HepG2 (cell line): Measurements from ENCODE around the gene SNPH. TPM values are rescaled to one million over a fixed set of nuclear protein-coding genes. Genes with fewer than 3 reads are reported as not detected.

Experiments used
- ATAC-seq: fragments of 200-7000 bp; cut with Tn5 transposase; 3 replicates; pipeline ENCODE4 v1.9.1; 2020; ENCODE audit warnings: mild to moderate bottlenecking, moderate library complexity
- BruUV-seq: library from RNA; stranded (reverse); fragments of 400-500 nt; replicated peaks from 2 replicates; lab custom pipeline; 2021; lab: Mats Ljungman, UMichigan
- CTCF ChIA-PET: fragments of 300-600 bp; formaldehyde crosslinking; extraction: SDS; loops from one replicate; lab custom pipeline; 2021; ENCODE audit warnings: low total read pairs, inconsistent platforms, low intra/inter-chr PET ratio; lab: Yijun Ruan, JAX
- POLR2A ChIA-PET: fragments of 350-600 bp; sonication (Branson Sonifier 250); formaldehyde crosslinking; loops from one replicate; lab custom pipeline; 2020; ENCODE audit warnings: antibody characterized with exemption, inconsistent platforms; lab: Yijun Ruan, JAX
- DNase-seq: peaks from one replicate; pipeline ENCODE4 v3.0.0-alpha.2; 2015; ENCODE audit warnings: low spot score
- FAIRE-seq: peaks from 3 replicates; lab custom pipeline; 2011; peaks lifted over from hg19 to GRCh38; lab: Jason Lieb, UNC
- H2AFZ ChIP-seq: one replicate; pipeline ENCODE4 v1.6.1; 2011; ENCODE audit warnings: low read length, inconsistent platforms
- H3K27ac ChIP-seq: fragments of 300-600 bp; 3 replicates; pipeline ENCODE4 v1.8.0; 2011; ENCODE audit warnings: mixed run types, mild to moderate bottlenecking, mixed read lengths, low read length, inconsistent platforms; ENCODE audit not compliant: insufficient read depth; ENCODE audit errors: extremely low read length
- H3K27me3 ChIP-seq, 2 experiments: fragments of 200-600 bp in 1 of 2; 2 replicates in 1 of 2; 3 replicates in 1 of 2; pipeline versions ENCODE4 v1.6.0 to v1.8.0; 2011; ENCODE audit warnings: low read length in 2 of 2, mild to moderate bottlenecking in 2 of 2, moderate library complexity in 2 of 2, inconsistent platforms in 1 of 2; ENCODE audit not compliant: insufficient read depth in 2 of 2, control insufficient read depth in 1 of 2
- H3K36me3 ChIP-seq, 2 experiments: fragments of 200-600 bp in 1 of 2; replicated peaks in 1 of 2; 2 replicates in 1 of 2; 3 replicates in 1 of 2; pipeline versions ENCODE4 v1.5.1 to v1.8.0; 2011; ENCODE audit warnings: low read length in 2 of 2, inconsistent platforms in 1 of 2; ENCODE audit not compliant: insufficient read depth in 2 of 2, control insufficient read depth in 1 of 2
- H3K4me1 ChIP-seq: 2 replicates; pipeline ENCODE4 v1.5.1; 2012; ENCODE audit warnings: low read length, inconsistent platforms; ENCODE audit not compliant: insufficient read depth
- H3K4me2 ChIP-seq: 2 replicates; pipeline ENCODE4 v1.6.0; 2011; ENCODE audit warnings: low read depth, low read length, inconsistent platforms
- H3K4me3 ChIP-seq, 3 experiments: fragments of 200-600 bp in 1 of 3; sonication (generic), shearing (Covaris generic) in 1 of 3; replicated peaks in 1 of 3; 2 replicates each; pipeline ENCODE4 v1.5.1; 2011 to 2016; ENCODE audit warnings: low read length in 3 of 3, inconsistent platforms in 2 of 3, low read depth in 2 of 3, mild to moderate bottlenecking in 2 of 3, control low read depth in 1 of 3, mixed read lengths in 1 of 3; ENCODE audit not compliant: insufficient read depth in 1 of 3
- H3K79me2 ChIP-seq: one replicate; pipeline ENCODE4 v1.6.1; 2011; ENCODE audit warnings: low read length, inconsistent platforms; ENCODE audit not compliant: insufficient read depth
- H3K9ac ChIP-seq: 2 replicates; pipeline ENCODE4 v1.6.0; 2011; ENCODE audit warnings: mild to moderate bottlenecking, low read depth, low read length, inconsistent platforms; ENCODE audit not compliant: insufficient read depth
- H3K9me3 ChIP-seq: 2 replicates; pipeline ENCODE4 v1.5.1; 2012; ENCODE audit warnings: mild to moderate bottlenecking, low read length
- H4K20me1 ChIP-seq: 2 replicates; pipeline ENCODE4 v1.6.0; 2011; ENCODE audit warnings: inconsistent platforms, mild to moderate bottlenecking, low read length, moderate library complexity; ENCODE audit not compliant: insufficient read depth
- AGO2 ChIP-seq: fragments of 200-400 bp; formaldehyde crosslinking; optimal IDR thresholded peaks from 2 replicates; pipeline ENCODE3; 2017; ENCODE audit warnings: mild to moderate bottlenecking, low read depth, low read length, moderate library complexity
- AKAP8 ChIP-seq: sonication (generic); formaldehyde crosslinking; IDR thresholded peaks from 2 replicates; pipeline ENCODE4 v1.5.1; 2020; ENCODE audit warnings: mild to moderate bottlenecking, missing genetic modification reagents
- CREM ChIP-seq, 2 experiments: sonication (generic) in 1 of 2; formaldehyde crosslinking in 1 of 2; IDR thresholded peaks; 2 replicates each; pipeline versions ENCODE4 v1.4.0 to v1.6.1; 2016 to 2020; ENCODE audit warnings: antibody characterized with exemption in 1 of 2, mild to moderate bottlenecking in 1 of 2, missing genetic modification reagents in 1 of 2
- EEA1 ChIP-seq: sonication (generic); formaldehyde crosslinking; IDR thresholded peaks from 2 replicates; pipeline ENCODE4 v1.5.1; 2020; ENCODE audit warnings: mild to moderate bottlenecking, missing genetic modification reagents, borderline replicate concordance
- MATR3 ChIP-seq: sonication (generic); formaldehyde crosslinking; IDR thresholded peaks from 2 replicates; pipeline ENCODE4 v1.4.0; 2020; ENCODE audit warnings: missing genetic modification reagents
- NR2F1 ChIP-seq, 2 experiments: fragments of 450-650 bp in 1 of 2; formaldehyde crosslinking in 1 of 2; IDR thresholded peaks; 2 replicates each; pipeline versions ENCODE4 v1.5.0 to v1.6.1; 2016 to 2020; ENCODE audit warnings: mild to moderate bottlenecking in 1 of 2, missing compliant biosample characterization in 1 of 2, missing genetic modification reagents in 1 of 2, moderate library complexity in 1 of 2
- PAF1 ChIP-seq: IDR thresholded peaks from 2 replicates; pipeline ENCODE4 v1.6.1; 2016; ENCODE audit warnings: missing genetic modification reagents, missing compliant biosample characterization
- POLR2A ChIP-seq, 2 experiments: IDR thresholded peaks; 2 replicates each; pipeline ENCODE4 v1.6.1; 2011; ENCODE audit warnings: low read depth in 2 of 2, low read length in 2 of 2, mild to moderate bottlenecking in 1 of 2, moderate library complexity in 1 of 2; ENCODE audit not compliant: insufficient read depth in 1 of 2
- RBFOX2 ChIP-seq: fragments of 200-400 bp; formaldehyde crosslinking; IDR thresholded peaks from 2 replicates; pipeline ENCODE4 v1.6.1; 2017; ENCODE audit warnings: low read depth, mild to moderate bottlenecking, low read length
- SALL2 ChIP-seq: sonication (generic); formaldehyde crosslinking; IDR thresholded peaks from 2 replicates; pipeline ENCODE4 v1.8.1; 2023; ENCODE audit warnings: mild to moderate bottlenecking, missing genetic modification reagents, inconsistent platforms
- SIN3A ChIP-seq: IDR thresholded peaks from 2 replicates; pipeline ENCODE4 v1.6.1; 2011; ENCODE audit warnings: low read depth, mild to moderate bottlenecking, control low read depth, low read length, borderline replicate concordance
- ZBTB42 ChIP-seq: sonication (generic); formaldehyde crosslinking; IDR thresholded peaks from 2 replicates; pipeline ENCODE4 v1.5.0; 2020; ENCODE audit warnings: mild to moderate bottlenecking, missing genetic modification reagents
- ZFX ChIP-seq: sonication (generic); formaldehyde crosslinking; IDR thresholded peaks from 2 replicates; pipeline ENCODE4 v1.4.0; 2020; ENCODE audit warnings: mild to moderate bottlenecking, low read depth, missing genetic modification reagents, moderate library complexity
- ZNF138 ChIP-seq: sonication (generic); formaldehyde crosslinking; IDR thresholded peaks from 2 replicates; pipeline ENCODE4 v1.5.0; 2020; ENCODE audit warnings: mild to moderate bottlenecking, low read depth, missing genetic modification reagents
- ZNF235 ChIP-seq: sonication (generic); formaldehyde crosslinking; IDR thresholded peaks from 2 replicates; pipeline ENCODE4 v1.8.1; 2023; ENCODE audit warnings: mild to moderate bottlenecking, missing genetic modification reagents, borderline replicate concordance
- ZNF564 ChIP-seq: sonication (generic); formaldehyde crosslinking; IDR thresholded peaks from 2 replicates; pipeline ENCODE4 v1.8.1; 2023; ENCODE audit warnings: mild to moderate bottlenecking, missing genetic modification reagents
- ZNF703 ChIP-seq: sonication (generic); formaldehyde crosslinking; IDR thresholded peaks from 2 replicates; pipeline ENCODE4 v1.5.1; 2020; ENCODE audit warnings: missing genetic modification reagents, mild to moderate bottlenecking, moderate library complexity, borderline replicate concordance
- ZNF747 ChIP-seq: sonication (generic); formaldehyde crosslinking; IDR thresholded peaks from 2 replicates; pipeline ENCODE4 v1.8.1; 2023; ENCODE audit warnings: missing genetic modification reagents, mild to moderate bottlenecking, borderline replicate concordance
- ZNF775 ChIP-seq: sonication (generic); formaldehyde crosslinking; IDR thresholded peaks from 2 replicates; pipeline ENCODE4 v1.4.0; 2020; ENCODE audit warnings: missing genetic modification reagents, mild to moderate bottlenecking, moderate library complexity, borderline replicate concordance
- ZNF776 ChIP-seq: sonication (generic); formaldehyde crosslinking; IDR thresholded peaks from 2 replicates; pipeline ENCODE4 v1.4.0; 2020; ENCODE audit warnings: mild to moderate bottlenecking, missing genetic modification reagents
- whole genome bisulfite sequencing: methylation state at CpG from one replicate; pipeline ENCODE4 v1.1.6; 2017; ENCODE audit warnings: low lambda C conversion rate; 5-methylcytosine and 5-hydroxymethylcytosine counted together
- in situ Hi-C: cut with HindIII; loops from 2 replicates; pipeline ENCODE4 v1.10.0; 2017; ENCODE audit warnings: low pct_unique_long_range_greater_than_20kb; ENCODE audit not compliant: extremely low pct_ligation_motif_present
- intact Hi-C: fragments of 100-400 bp; cut with micrococcal nuclease; formaldehyde crosslinking; loops from one replicate; pipeline ENCODE4 v1.10.0; 2022; ENCODE audit not compliant: unreplicated experiment
- polyA plus RNA-seq, 8 experiments: library from polyadenylated mRNA; depleted of rRNA in 3 of 8; stranded (reverse) in 7 of 8; unstranded in 1 of 8; fragments of >200 nt; fragmentation: Illumina TruSeq in 4 of 8; extraction: Trizol in 4 of 8; gene quantifications; 2 replicates each; pipeline versions ENCODE4 v1.2.1 to v1.2.3, GENCODE V29; 2011 to 2016; ENCODE audit warnings: low read depth in 4 of 8, missing spikeins in 1 of 8, mixed read lengths in 1 of 8; ENCODE audit not compliant: insufficient read depth in 1 of 8
- total RNA-seq, 5 experiments: library from RNA; depleted of rRNA; stranded (reverse); fragments of >200 nt; fragmentation: Illumina TruSeq; extraction: Trizol; gene quantifications; 2 replicates each; pipeline ENCODE4 v1.2.3, GENCODE V29; 2016; ENCODE audit warnings: low read depth in 1 of 5
- TF ChIP-seq, protein P1 (sequence below): sonication (generic); formaldehyde crosslinking; IDR thresholded peaks from 2 replicates; pipeline ENCODE4 v1.8.0; 2022; ENCODE audit warnings: missing genetic modification reagents, mild to moderate bottlenecking, inconsistent platforms, borderline replicate concordance
- TF ChIP-seq, protein P2 (sequence below): sonication (generic); formaldehyde crosslinking; IDR thresholded peaks from 2 replicates; pipeline ENCODE4 v1.5.1; 2020; ENCODE audit warnings: missing genetic modification reagents, mild to moderate bottlenecking, borderline replicate concordance
- TF ChIP-seq, protein P3 (sequence below): sonication (generic); formaldehyde crosslinking; IDR thresholded peaks from 2 replicates; pipeline ENCODE4 v1.8.0; 2022; ENCODE audit warnings: mild to moderate bottlenecking, missing genetic modification reagents, moderate library complexity

The SNPH gene
- total and polyA plus RNA-seq, 2 of the 13 experiments (the other 11 are each of a cell fraction or from before 2014, with no cell fraction given), result 0.09 TPM; not detected in 1

DNA sequence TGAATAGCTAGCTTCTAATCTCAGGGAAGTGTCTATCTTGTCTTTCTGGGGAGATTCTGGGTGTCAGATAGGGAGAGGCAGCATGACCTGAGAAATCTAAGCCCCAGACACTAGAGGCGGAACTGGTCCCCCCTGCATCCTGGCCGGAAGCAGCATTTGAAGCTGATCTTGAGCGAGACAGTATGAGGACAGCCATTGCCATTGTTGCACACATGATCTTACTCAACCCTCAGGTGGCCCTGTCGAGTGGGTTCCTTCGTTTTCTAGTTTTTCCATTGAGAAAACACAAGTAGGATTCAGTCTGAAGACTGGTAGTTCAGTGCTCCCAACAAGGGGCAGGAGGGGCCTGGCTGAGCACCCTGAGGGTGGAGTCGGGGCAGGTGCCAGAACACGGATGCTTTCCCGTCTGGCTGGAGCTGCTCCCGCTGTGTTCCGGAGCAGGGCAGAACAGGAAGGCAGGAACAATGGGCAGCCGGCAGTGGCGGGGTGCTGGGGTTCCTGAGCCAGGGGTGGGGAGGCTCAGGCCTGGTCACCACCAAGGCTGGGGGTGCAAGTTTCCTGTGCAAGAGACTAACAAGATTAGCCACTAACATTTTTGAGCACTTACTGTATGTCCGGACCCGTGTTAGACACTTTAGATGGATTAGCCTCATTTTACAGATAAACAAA is 70.7 kb downstream of the SNPH start:
- Histone ChIP-seq H3K4me3 (no peak overlapping the region), H3K4me2 (no peak overlapping the region), H2AFZ (no peak overlapping the region), H3K36me3 (peaks cover 5 to 13% of the 10 kb centered on the region in 2 experiments; a peak in 3 of 5 replicates), H3K9ac (no peak overlapping the region), H3K4me1 (peaks cover 17% of the 10 kb centered on the region), H3K9me3 (no peaks in the 10 kb centered on the region), H3K79me2 (no peaks in the 10 kb centered on the region), H3K27ac (no peak overlapping the region), H3K27me3 (no peaks in the 10 kb centered on the region), H4K20me1 (no peaks in the 10 kb centered on the region; the same call in 1 of the 2 replicates)
- WGBS, result 95% methylated on average over 14 of the region's 14 CpGs
- ATAC-seq (no peak), DNase-seq (no peak), FAIRE-seq (no peak)
- intact Hi-C loops, result no loop called here
- ChIA-PET CTCF (no interaction called here), POLR2A (interaction anchor here (2.0 to 3.3 kb wide), 2 partner anchors 9 to 12 kb away, joined by 5 to 35 read pairs; no protein-coding TSS in a partner anchor)
- BruUV-seq, result no TSS peak
- in situ Hi-C loops, result no loop called here
- TF ChIP-seq MATR3 (CRISPR knock-in tag) (no peak), SIN3A (no peak), ZFX (CRISPR knock-in tag) (0 out of 2 replicates have a peak, but pooled peaks have one; percentile 17), ZNF138 (CRISPR knock-in tag) (no peak), PAF1 (CRISPR knock-in tag) (no peak), AKAP8 (CRISPR knock-in tag) (0 out of 2 replicates have a peak, but pooled peaks have one; percentile 39), ZNF235 (CRISPR knock-in tag) (no peak), POLR2A (IDR thresholded peaks at IDR 0.05; ENCODE audit: insufficient read depth in 1 of 2, low read depth in 2 of 2, low read length in 2 of 2) (0 out of 4 replicates have a peak, but pooled peaks of 1 of the 2 experiments have one; percentile 35), SALL2 (CRISPR knock-in tag) (no peak), RBFOX2 (0 out of 2 replicates have a peak, but pooled peaks have one; percentile 29), NR2F1 (CRISPR knock-in tag; IDR thresholded peaks at IDR 0.05) (no peak), ZNF564 (no peak), CREM (IDR thresholded peaks at IDR 0.05) (no peak), CREM (CRISPR knock-in tag; IDR thresholded peaks at IDR 0.05) (no peak), AGO2 (peak; percentile 86), ZNF775 (no peak), ZNF703 (CRISPR knock-in tag) (no peak), ZBTB42 (CRISPR knock-in tag) (no peak), ZNF747 (CRISPR knock-in tag) (no peak), EEA1 (CRISPR knock-in tag) (no peak), ZNF776 (CRISPR knock-in tag) (no peak)
- TF ChIP-seq, protein P1, sequence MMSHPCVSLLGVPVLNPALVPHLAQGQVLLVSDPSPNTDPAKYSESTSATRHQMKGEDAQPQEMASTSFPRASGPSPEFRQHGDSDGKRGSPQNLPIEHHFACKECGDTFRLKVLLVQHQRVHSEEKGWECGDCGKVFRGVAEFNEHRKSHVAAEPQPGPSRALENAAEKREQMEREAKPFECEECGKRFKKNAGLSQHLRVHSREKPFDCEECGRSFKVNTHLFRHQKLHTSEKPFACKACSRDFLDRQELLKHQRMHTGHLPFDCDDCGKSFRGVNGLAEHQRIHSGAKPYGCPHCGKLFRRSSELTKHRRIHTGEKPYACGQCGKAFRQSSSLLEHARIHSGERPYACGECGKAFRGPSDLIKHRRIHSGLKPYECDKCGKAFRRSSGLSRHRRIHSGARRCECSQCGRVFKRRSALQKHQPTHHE, result no peak
- TF ChIP-seq, protein P2, sequence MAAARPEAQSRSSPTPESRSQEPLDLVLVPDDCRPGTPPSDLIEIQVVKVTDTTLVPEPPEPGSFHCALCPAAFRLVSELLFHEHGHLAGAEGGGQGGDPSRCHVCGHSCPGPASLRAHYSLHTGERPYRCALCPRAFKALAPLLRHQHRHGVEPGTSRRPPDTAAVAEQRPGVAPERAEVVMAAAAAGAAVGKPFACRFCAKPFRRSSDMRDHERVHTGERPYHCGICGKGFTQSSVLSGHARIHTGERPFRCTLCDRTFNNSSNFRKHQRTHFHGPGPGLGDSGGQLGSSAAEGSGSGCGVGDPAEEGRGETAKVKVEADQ (CRISPR knock-in tag), result no peak
- TF ChIP-seq, protein P3, sequence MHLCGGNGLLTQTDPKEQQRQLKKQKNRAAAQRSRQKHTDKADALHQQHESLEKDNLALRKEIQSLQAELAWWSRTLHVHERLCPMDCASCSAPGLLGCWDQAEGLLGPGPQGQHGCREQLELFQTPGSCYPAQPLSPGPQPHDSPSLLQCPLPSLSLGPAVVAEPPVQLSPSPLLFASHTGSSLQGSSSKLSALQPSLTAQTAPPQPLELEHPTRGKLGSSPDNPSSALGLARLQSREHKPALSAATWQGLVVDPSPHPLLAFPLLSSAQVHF, result no peak
